ENCODE data around the gene BBOF1. TPM values are rescaled to one million over a fixed set of nuclear protein-coding genes. Genes with fewer than 3 reads are reported as not detected.

BBOF1 gene
- total and polyA plus RNA-seq, 2 of the 8 experiments (the other 6 are each of a cell fraction or from before 2014, with no cell fraction given) = 0.26 to 0.60 TPM

- H3K27ac ChIP-seq (ENCODE audit: low read depth, low read length) = no peak overlapping the region
- H3K18ac ChIP-seq (ENCODE audit: extremely low read depth, low read length) = no peak overlapping the region
- no peak overlapping the region for H2AK5ac ChIP-seq (ENCODE audit: low read depth, low read length)
- no peaks in the 10 kb centered on the region for H3K9me3 ChIP-seq (ENCODE audit: insufficient read depth in 2 of 2, low read depth in 1 of 2, low read length in 1 of 2)
- H2BK20ac ChIP-seq (ENCODE audit: low read length) = no peak overlapping the region
- H3K56ac ChIP-seq (replicated peaks; ENCODE audit: insufficient read length, low read depth, low read length) = no peak overlapping the region
- no peak overlapping the region for H3K9ac ChIP-seq (replicated peaks in 1 of 4; ENCODE audit: extremely low read depth in 1 of 4, low read depth in 3 of 4, low read length in 3 of 4)
- H4K91ac ChIP-seq (replicated peaks; ENCODE audit: insufficient read length, low read length) = no peak overlapping the region
- FAIRE-seq = no peak
- no peak overlapping the region for H3K14ac ChIP-seq (ENCODE audit: insufficient read length)
- no peak overlapping the region for H4K8ac ChIP-seq (ENCODE audit: extremely low read depth, insufficient read depth, low read length)
- H3K79me1 ChIP-seq (ENCODE audit: low read depth, low read length) = no peaks in the 10 kb centered on the region
- no peaks in the 10 kb centered on the region for H3K79me2 ChIP-seq (ENCODE audit: control insufficient read depth in 1 of 2, insufficient read depth in 2 of 2, low read length in 2 of 2)
- H2BK12ac ChIP-seq (ENCODE audit: low read depth, low read length) = no peak overlapping the region
- H2BK120ac ChIP-seq (replicated peaks; ENCODE audit: low read depth, low read length) = no peak overlapping the region
- no peaks in the 10 kb centered on the region for H3K27me3 ChIP-seq (replicated peaks in 1 of 4; ENCODE audit: control insufficient read depth in 3 of 4, extremely low read depth in 1 of 4, insufficient read depth in 3 of 4, low read length in 3 of 4)
- H3K23me2 ChIP-seq (ENCODE audit: low read depth, low read length) = no peaks in the 10 kb centered on the region
- H3K4me2 ChIP-seq (ENCODE audit: insufficient read depth in 1 of 2, low read depth in 2 of 2, low read length in 2 of 2) = no peak overlapping the region
- no peak overlapping the region for H2BK15ac ChIP-seq (ENCODE audit: low read length)
- H3K4me1 ChIP-seq (replicated peaks in 1 of 4; ENCODE audit: control insufficient read depth in 3 of 4, insufficient read depth in 4 of 4, low read length in 3 of 4) = no peaks in the 10 kb centered on the region
- CTCF ChIA-PET (ENCODE audit: partially characterized antibody) = interaction anchor here (0.6 kb wide), 1 partner anchor 107 kb away, joined by 4 read pairs; no protein-coding TSS in a partner anchor
- 38% methylated on average over 2 of the region's 2 CpGs; no CpG with 5 or more reads in 1 of the 2 experiments for WGBS, 2 experiments (ENCODE audit: extremely low coverage in 1 of 2, insufficient coverage in 1 of 2, insufficient read length in 1 of 2, insufficient replicate concordance in 2 of 2, low coverage in 1 of 2, low lambda C conversion rate in 2 of 2, missing lambda C conversion rate in 1 of 2)
- H4K5ac ChIP-seq (ENCODE audit: insufficient read length, low read depth, low read length) = no peak overlapping the region
- H3K36me3 ChIP-seq (ENCODE audit: control insufficient read depth in 2 of 4, insufficient read depth in 4 of 4, low read length in 3 of 4) = no peaks in the 10 kb centered on the region
- no peak overlapping the region for H3K23ac ChIP-seq (ENCODE audit: insufficient read length)
- no peak for DNase-seq (ENCODE audit: low read depth in 1 of 2, low spot score in 2 of 2)
- H3K4ac ChIP-seq (replicated peaks; ENCODE audit: insufficient read length, low read depth, low read length) = no peak overlapping the region
- no peaks in the 10 kb centered on the region for H4K20me1 ChIP-seq (replicated peaks in 1 of 2; ENCODE audit: control insufficient read depth in 1 of 2, insufficient read depth in 2 of 2, low read length in 2 of 2)
- H2AFZ ChIP-seq (ENCODE audit: low read length) = no peak overlapping the region
- H2BK5ac ChIP-seq (ENCODE audit: low read depth, low read length) = no peak overlapping the region
- no peak overlapping the region for H3K4me3 ChIP-seq (ENCODE audit: extremely low read depth in 1 of 4, insufficient read depth in 2 of 4, low read depth in 3 of 4, low read length in 4 of 4)
- POLR2A ChIA-PET (ENCODE audit: partially characterized antibody) = no interaction called here
- TF ChIP-seq NRF1 (IDR thresholded peaks at IDR 0.05; ENCODE audit: low read depth, low read length) = no peak
- TF ChIP-seq SIX5 (IDR thresholded peaks at IDR 0.05; ENCODE audit: low read depth, low read length) = no peak
- TF ChIP-seq SP4 (IDR thresholded peaks at IDR 0.05; ENCODE audit: low read length) = no peak
- TF ChIP-seq TEAD4 (IDR thresholded peaks at IDR 0.05; ENCODE audit: low read depth, low read length) = no peak
- no peak for TF ChIP-seq CHD2 (IDR thresholded peaks at IDR 0.05; ENCODE audit: low read length)
- no peak for TF ChIP-seq POU5F1 (IDR thresholded peaks at IDR 0.05; ENCODE audit: low read depth, low read length)
- TF ChIP-seq CTBP2 (IDR thresholded peaks at IDR 0.05; ENCODE audit: borderline replicate concordance, insufficient read depth, insufficient read length, low read length) = no peak
- TF ChIP-seq HDAC6 (IDR thresholded peaks at IDR 0.05; ENCODE audit: low read depth, low read length) = no peak
- TF ChIP-seq JUND (IDR thresholded peaks at IDR 0.05; ENCODE audit: low read length) = no peak
- TF ChIP-seq PHF8 (conservative IDR thresholded peaks at IDR 0.05; ENCODE audit: low read depth, low read length) = no peak
- TF ChIP-seq TAF1 (IDR thresholded peaks at IDR 0.05; ENCODE audit: low read depth, low read length) = no peak
- no peak for TF ChIP-seq SRF (IDR thresholded peaks at IDR 0.05; ENCODE audit: low read depth, low read length)
- no peak for TF ChIP-seq CTCF (IDR thresholded peaks at IDR 0.05; ENCODE audit: control extremely low read depth in 1 of 3, insufficient read depth in 1 of 3, low read depth in 1 of 3, low read length in 3 of 3)
Observed at GRCh38 chr14:74042296-74042695, 23.1 kb downstream of the BBOF1 start.
